Thoracic aorta (tissue), 2 donors: ENCODE measurements around the gene PCDHGC4. TPM values are rescaled to one million over a fixed set of nuclear protein-coding genes. Genes with fewer than 3 reads are reported as not detected.

Experiments
- ATAC-seq: fragments of 150-250 bp; one replicate; pipeline ENCODE4 v1.8.0; 2017; ENCODE audit warnings: low read depth; ENCODE audit not compliant: insufficient number of reproducible peaks, low FRiP score
- DNase-seq: peaks from one replicate; pipeline ENCODE4 v3.0.0-alpha.2; 2020; ENCODE audit warnings: low spot score
- H3K27ac ChIP-seq, 2 donors: fragments of 200-600 bp; sonication (generic); 1 replicate in 1 of 2; 2 replicates in 1 of 2; pipeline ENCODE4 v1.5.1; 2016; ENCODE audit warnings: mild to moderate bottlenecking in 2 of 2, moderate library complexity in 2 of 2
- H3K27me3 ChIP-seq: fragments of 200-600 bp; sonication (generic); replicated peaks from 2 replicates; pipeline ENCODE4 v1.6.0; 2016; ENCODE audit warnings: mild to moderate bottlenecking; ENCODE audit not compliant: insufficient read depth
- H3K36me3 ChIP-seq: fragments of 200-600 bp; sonication (generic); one replicate; pipeline ENCODE4 v1.5.1; 2016
- H3K4me1 ChIP-seq, 2 donors: fragments of 200-600 bp; sonication (generic); 1 replicate in 1 of 2; 2 replicates in 1 of 2; pipeline versions ENCODE4 v1.5.1 to v1.6.0; 2016; ENCODE audit warnings: low read depth in 2 of 2, mild to moderate bottlenecking in 1 of 2; ENCODE audit not compliant: control insufficient read depth in 1 of 2
- H3K4me3 ChIP-seq: fragments of 200-600 bp; sonication (generic); 2 replicates; pipeline ENCODE4 v1.5.1; 2016; ENCODE audit warnings: mild to moderate bottlenecking
- H3K9me3 ChIP-seq: fragments of 200-600 bp; sonication (generic); 2 replicates; pipeline ENCODE4 v1.5.1; 2016
- CTCF ChIP-seq: fragments of 200-600 bp; sonication (generic); IDR thresholded peaks from one replicate; pipeline ENCODE4 v1.5.1; 2019; ENCODE audit warnings: antibody characterized with exemption
- total RNA-seq, 2 donors: library from RNA; depleted of rRNA; stranded (reverse); fragments of >200 nt; gene quantifications; one replicate each; pipeline versions ENCODE4 v1.1.0 to v1.2.3, GENCODE V29; 2016

Gene PCDHGC4
- total RNA-seq, 2 donors from 2014 or later, result 6.4 to 7.9 TPM

GRCh38 chr5:141517312-141517711 lies 32.5 kb downstream of the PCDHGC4 start:
- H3K27ac ChIP-seq, result peak overlapping the region; percentile 94 to 98
- ATAC-seq, result no peak

GRCh38 chr5:141517880-141518617 lies 33.2 kb downstream of the PCDHGC4 start:
- H3K27ac ChIP-seq, result peak overlapping the region; percentile 94 to 98
- peaks cover 44 to 72% of the 10 kb centered on the region in 2 donors for H3K4me1 ChIP-seq
- no peak for TF ChIP-seq CTCF
- H3K4me3 ChIP-seq, result no peak overlapping the region
- H3K27me3 ChIP-seq, result no peaks in the 10 kb centered on the region
- DNase-seq, result no peak
- H3K9me3 ChIP-seq, result no peaks in the 10 kb centered on the region
- H3K36me3 ChIP-seq, result no peaks in the 10 kb centered on the region
- ATAC-seq, result no peak

More at GRCh38 chr5:141517312-141517711, 32.5 kb downstream of the PCDHGC4 start:
- no peak for TF ChIP-seq CTCF
- Histone ChIP-seq H3K36me3 (no peaks in the 10 kb centered on the region), H3K27me3 (no peaks in the 10 kb centered on the region), H3K4me1 (peaks cover 47 to 68% of the 10 kb centered on the region in 2 donors), H3K4me3 (no peak overlapping the region), H3K9me3 (no peaks in the 10 kb centered on the region)
- DNase-seq, result no peak

- ATAC-seq, result no peak
- H3K9me3 ChIP-seq, result no peaks in the 10 kb centered on the region
- H3K27ac ChIP-seq, result no peak overlapping the region
- peaks cover 44 to 69% of the 10 kb centered on the region in 2 donors for H3K4me1 ChIP-seq
- TF ChIP-seq CTCF, result no peak
- no peaks in the 10 kb centered on the region for H3K36me3 ChIP-seq
- DNase-seq, result no peak
- no peaks in the 10 kb centered on the region for H3K27me3 ChIP-seq
- H3K4me3 ChIP-seq, result no peak overlapping the region
Measured at GRCh38 chr5:141518618-141519015, 33.8 kb downstream of the PCDHGC4 start.

- no peaks in the 10 kb centered on the region for H3K36me3 ChIP-seq
- no peaks in the 10 kb centered on the region for H3K9me3 ChIP-seq
- no peak for TF ChIP-seq CTCF
- no peak overlapping the region for H3K4me3 ChIP-seq
- no peak for ATAC-seq
- H3K27ac ChIP-seq, result peak overlapping the region in 1 of 2 donors; percentile 70
- DNase-seq, result no peak
- no peaks in the 10 kb centered on the region for H3K27me3 ChIP-seq
- peaks cover 35 to 63% of the 10 kb centered on the region in 2 donors for H3K4me1 ChIP-seq
Measured at GRCh38 chr5:141519605-141520565, 35.1 kb downstream of the PCDHGC4 start.

GRCh38 chr5:141521244-141521781 lies 36.5 kb downstream of the PCDHGC4 start:
- TF ChIP-seq CTCF, result no peak
- Histone ChIP-seq H3K27me3 (no peaks in the 10 kb centered on the region), H3K9me3 (no peaks in the 10 kb centered on the region), H3K4me1 (peaks cover 24 to 53% of the 10 kb centered on the region in 2 donors), H3K27ac (peak overlapping the region; percentile 45 to 70), H3K36me3 (peaks cover 4% of the 10 kb centered on the region), H3K4me3 (no peak overlapping the region)
- peak; percentile 22 for ATAC-seq
- no peak for DNase-seq
